OCI-LY3 (cell line): Measurements from ENCODE around the gene SPOPL.

Source experiments
- CTCF ChIP-seq: fragments of 200-600, 300-600 bp; sonication (generic); IDR thresholded peaks from 2 replicates; pipeline ENCODE4 v1.5.1; 2014; ENCODE audit warnings: antibody characterized with exemption, low read length, low read depth
- EZH2phosphoT487 ChIP-seq: fragments of 200-600 bp; shearing (Covaris generic); IDR thresholded peaks from 2 replicates; pipeline ENCODE4 v1.6.1; 2018; ENCODE audit warnings: antibody characterized with exemption, mixed run types, low read depth

DNA sequence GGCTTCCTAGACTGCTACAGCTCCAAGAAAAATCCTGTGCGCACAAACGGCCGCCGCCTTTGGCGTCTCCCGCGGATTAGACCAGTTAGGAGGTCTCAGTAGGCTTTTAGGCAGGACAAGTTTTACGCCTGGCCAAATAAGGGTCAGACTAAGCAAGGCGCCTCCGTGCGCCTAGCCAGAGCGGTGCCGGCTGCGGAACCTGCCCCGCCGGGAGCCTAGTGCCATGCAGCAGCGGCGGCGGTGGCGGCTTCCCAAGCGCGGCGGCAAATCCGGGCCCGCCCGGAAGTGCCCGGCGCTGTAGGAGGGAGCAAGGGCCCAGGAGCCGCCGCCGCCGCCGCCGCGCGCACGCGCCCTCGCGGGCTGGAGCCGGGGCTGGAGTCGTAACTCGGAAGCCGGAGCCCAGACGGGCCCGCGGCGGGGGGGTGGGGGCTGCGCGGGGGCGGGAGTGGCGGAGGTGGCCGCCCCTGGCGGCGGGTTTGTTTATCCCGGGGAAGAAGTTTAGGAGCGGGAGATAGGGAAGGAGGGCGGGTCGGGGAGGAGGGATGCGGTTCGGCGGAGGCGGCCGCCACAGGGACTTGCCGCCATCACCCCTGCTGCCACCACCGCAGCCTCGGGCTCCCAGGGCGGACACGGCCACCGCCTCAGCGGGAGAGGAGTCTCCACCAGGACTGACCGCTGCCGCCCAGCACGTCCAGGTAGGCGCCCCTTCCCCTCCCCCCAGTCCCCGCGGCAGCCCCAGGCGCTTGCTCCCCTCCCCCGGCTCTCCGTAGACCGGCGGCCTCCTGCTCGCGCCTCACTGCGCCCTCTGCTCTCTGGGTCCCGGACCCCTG lies at the start of gene SPOPL:
- no peak for TF ChIP-seq CTCF
- no peak for TF ChIP-seq EZH2phosphoT487
